PFSK-1 (cell line): Measurements from ENCODE around the gene CACNA1C.

Experiments
- POLR2AphosphoS5 ChIP-seq: IDR thresholded peaks from 2 replicates; pipeline ENCODE4 v1.6.1; 2012; ENCODE audit warnings: low read depth, mild to moderate bottlenecking, control low read depth, low read length, moderate library complexity
- SIN3A ChIP-seq: IDR thresholded peaks from 2 replicates; pipeline ENCODE4 v1.6.1; 2012; ENCODE audit warnings: mild to moderate bottlenecking, low read length, moderate library complexity, borderline replicate concordance; ENCODE audit not compliant: insufficient read depth
- TF ChIP-seq, protein P1 (sequence below), 2 experiments: IDR thresholded peaks; 2 replicates each; pipeline versions ENCODE4 v1.6.1 to v1.8.0; 2011 to 2012; ENCODE audit warnings: low read depth in 2 of 2, low read length in 2 of 2, control low read depth in 1 of 2, inconsistent platforms in 1 of 2, mild to moderate bottlenecking in 1 of 2, moderate library complexity in 1 of 2; ENCODE audit not compliant: insufficient read depth in 1 of 2

DNA sequence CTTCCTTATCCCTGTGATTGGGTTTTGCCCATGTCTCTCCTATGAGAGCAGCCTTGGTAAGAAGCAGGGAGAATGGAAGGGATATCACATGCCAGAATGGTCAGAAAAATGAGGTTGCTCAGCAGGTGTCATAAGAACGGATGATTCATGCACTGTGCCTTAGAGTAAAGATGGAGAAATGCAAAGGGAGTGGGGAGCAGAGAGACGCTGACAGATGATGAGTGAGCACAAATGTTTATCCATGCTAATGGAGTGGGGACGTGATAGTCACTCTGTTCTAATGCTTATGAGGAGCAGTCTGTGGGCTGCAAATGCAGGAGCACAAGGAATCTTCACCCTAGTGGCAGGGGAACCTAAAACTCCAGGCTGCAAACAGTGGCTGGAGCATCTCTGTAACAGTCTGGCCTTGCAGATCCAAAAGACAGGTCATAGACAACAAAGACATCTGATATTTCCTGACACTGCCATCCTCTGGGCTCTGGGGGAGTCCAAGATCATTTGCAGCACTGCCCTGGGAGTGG lies 243.2 kb downstream of the CACNA1C start:
- no peak for TF ChIP-seq POLR2AphosphoS5
- TF ChIP-seq, protein P1, sequence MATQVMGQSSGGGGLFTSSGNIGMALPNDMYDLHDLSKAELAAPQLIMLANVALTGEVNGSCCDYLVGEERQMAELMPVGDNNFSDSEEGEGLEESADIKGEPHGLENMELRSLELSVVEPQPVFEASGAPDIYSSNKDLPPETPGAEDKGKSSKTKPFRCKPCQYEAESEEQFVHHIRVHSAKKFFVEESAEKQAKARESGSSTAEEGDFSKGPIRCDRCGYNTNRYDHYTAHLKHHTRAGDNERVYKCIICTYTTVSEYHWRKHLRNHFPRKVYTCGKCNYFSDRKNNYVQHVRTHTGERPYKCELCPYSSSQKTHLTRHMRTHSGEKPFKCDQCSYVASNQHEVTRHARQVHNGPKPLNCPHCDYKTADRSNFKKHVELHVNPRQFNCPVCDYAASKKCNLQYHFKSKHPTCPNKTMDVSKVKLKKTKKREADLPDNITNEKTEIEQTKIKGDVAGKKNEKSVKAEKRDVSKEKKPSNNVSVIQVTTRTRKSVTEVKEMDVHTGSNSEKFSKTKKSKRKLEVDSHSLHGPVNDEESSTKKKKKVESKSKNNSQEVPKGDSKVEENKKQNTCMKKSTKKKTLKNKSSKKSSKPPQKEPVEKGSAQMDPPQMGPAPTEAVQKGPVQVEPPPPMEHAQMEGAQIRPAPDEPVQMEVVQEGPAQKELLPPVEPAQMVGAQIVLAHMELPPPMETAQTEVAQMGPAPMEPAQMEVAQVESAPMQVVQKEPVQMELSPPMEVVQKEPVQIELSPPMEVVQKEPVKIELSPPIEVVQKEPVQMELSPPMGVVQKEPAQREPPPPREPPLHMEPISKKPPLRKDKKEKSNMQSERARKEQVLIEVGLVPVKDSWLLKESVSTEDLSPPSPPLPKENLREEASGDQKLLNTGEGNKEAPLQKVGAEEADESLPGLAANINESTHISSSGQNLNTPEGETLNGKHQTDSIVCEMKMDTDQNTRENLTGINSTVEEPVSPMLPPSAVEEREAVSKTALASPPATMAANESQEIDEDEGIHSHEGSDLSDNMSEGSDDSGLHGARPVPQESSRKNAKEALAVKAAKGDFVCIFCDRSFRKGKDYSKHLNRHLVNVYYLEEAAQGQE (IDR thresholded peaks at IDR 0.05; ENCODE audit: insufficient read depth in 1 of 2, low read depth in 2 of 2, low read length in 2 of 2) = no peak
- TF ChIP-seq SIN3A = no peak
